GM18517 (cell line): ENCODE results near the gene GPHN.
A peak's percentile ranks its signal among the peaks of the same experiment; 100 is the strongest.

Source experiments
- ATAC-seq: cut with Tn5 transposase; IDR thresholded peaks from one replicate; pipeline ENCODE4 v1.9.1; 2021; ENCODE audit warnings: mild to moderate bottlenecking, moderate library complexity; ENCODE audit not compliant: unreplicated experiment

The GPHN gene

GRCh38 chr14:66507722-66508546 is at the start of gene GPHN:
TSS of gene GPHN (plus strand) at chr14:66508147.
- ATAC-seq: peak; percentile 77

GRCh38 chr14:66459603-66460002 is 48.3 kb upstream of the GPHN start:
- ATAC-seq: no peak

GRCh38 chr14:66464261-66464660 is 43.7 kb upstream of the GPHN start:
- no peak for ATAC-seq

GRCh38 chr14:66468778-66469367 is 39.1 kb upstream of the GPHN start:
- ATAC-seq: no peak

GRCh38 chr14:66471584-66471983 is 36.4 kb upstream of the GPHN start:
- ATAC-seq: no peak

GRCh38 chr14:66472251-66472650 is 35.7 kb upstream of the GPHN start:
- no peak for ATAC-seq

GRCh38 chr14:66473223-66473622 is 34.7 kb upstream of the GPHN start:
- no peak for ATAC-seq

- ATAC-seq: no peak
Observed at GRCh38 chr14:66476964-66477363, 31.0 kb upstream of the GPHN start.

GRCh38 chr14:66477567-66477966 is 30.4 kb upstream of the GPHN start:
- ATAC-seq: no peak

GRCh38 chr14:66482873-66483272 is 25.1 kb upstream of the GPHN start:
- ATAC-seq: no peak

- no peak for ATAC-seq
Observed at GRCh38 chr14:66483322-66483721, 24.6 kb upstream of the GPHN start.

- ATAC-seq: no peak
Observed at GRCh38 chr14:66485029-66485428, 22.9 kb upstream of the GPHN start.

- ATAC-seq: no peak
Observed at GRCh38 chr14:66485910-66486421, 22.0 kb upstream of the GPHN start, which contains the start of gene CCDC196. TSS of gene CCDC196 (plus strand) at chr14:66486371. CDS start at chr14:66486503, 132 bp downstream.

- no peak for ATAC-seq
Observed at GRCh38 chr14:66487164-66487563, 20.8 kb upstream of the GPHN start.

GRCh38 chr14:66490143-66491111 is 17.5 kb upstream of the GPHN start:
- no peak for ATAC-seq

GRCh38 chr14:66493750-66494149 is 14.2 kb upstream of the GPHN start:
- ATAC-seq: no peak

GRCh38 chr14:66495218-66496098 is 12.5 kb upstream of the GPHN start:
- peak; percentile 73 for ATAC-seq

- ATAC-seq: no peak
Observed at GRCh38 chr14:66496188-66496807, 11.6 kb upstream of the GPHN start.

GRCh38 chr14:66496911-66497310 is 11.0 kb upstream of the GPHN start:
- no peak for ATAC-seq

GRCh38 chr14:66498311-66498710 is 9.6 kb upstream of the GPHN start:
- ATAC-seq: no peak
